GM19463 (cell line): Measurements from ENCODE around the gene PLD5.
"Not testable (repeated sequence)": the region's sequence is repeated elsewhere in the genome, so short reads cannot be mapped to it uniquely, and the experiment has no call there.

Source experiments
- ATAC-seq: cut with Tn5 transposase; IDR thresholded peaks from one replicate; pipeline ENCODE4 v1.9.1; 2021; ENCODE audit warnings: mild to moderate bottlenecking, moderate library complexity; ENCODE audit not compliant: unreplicated experiment

PLD5 gene

DNA sequence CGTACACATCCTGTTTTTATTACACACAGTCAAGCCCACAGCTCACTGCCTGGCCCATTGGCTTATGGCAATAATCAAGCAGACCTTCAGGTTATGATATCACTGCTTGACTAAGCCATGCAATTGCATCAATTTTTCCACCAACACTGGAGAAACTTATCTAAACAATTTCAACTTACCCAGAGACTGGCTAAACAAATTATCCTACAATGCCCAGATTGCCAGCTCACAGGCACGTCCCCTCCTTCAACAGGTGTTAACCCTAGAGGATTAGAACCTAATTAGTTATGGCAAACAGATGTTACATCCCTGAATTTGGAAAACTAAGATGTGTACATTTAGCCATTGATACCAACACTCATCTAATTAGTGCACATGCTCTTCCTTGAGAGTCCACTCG lies 310.0 kb downstream of the PLD5 start:
- not testable (repeated sequence) for ATAC-seq

GRCh38 chr1:242212961-242213360 lies 311.5 kb downstream of the PLD5 start:
- ATAC-seq, result not testable (repeated sequence)

- no peak for ATAC-seq
Observed at GRCh38 chr1:242212401-242212800, 312.1 kb downstream of the PLD5 start.

- ATAC-seq, result no peak
Observed at GRCh38 chr1:242211254-242212022, 313.1 kb downstream of the PLD5 start.

DNA sequence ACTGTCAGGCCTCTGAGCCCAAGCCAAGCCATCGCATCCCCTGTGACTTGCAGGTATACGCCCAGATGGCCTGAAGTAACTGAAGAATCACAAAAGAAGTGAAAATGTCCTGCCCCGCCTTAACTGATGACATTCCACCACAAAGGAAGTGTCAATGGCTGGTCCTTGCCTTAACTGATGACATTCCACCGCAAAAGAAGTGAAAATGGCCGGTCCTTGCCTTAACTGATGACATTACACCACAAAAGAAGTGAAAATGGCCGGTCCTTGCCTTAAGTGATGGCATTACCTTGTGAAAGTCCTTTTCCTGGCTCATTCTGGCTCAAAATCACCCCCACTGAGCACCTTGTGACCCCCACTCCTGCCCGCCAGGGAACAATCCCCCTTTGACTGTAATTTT lies 314.2 kb downstream of the PLD5 start:
- ATAC-seq, result not testable (repeated sequence)

DNA sequence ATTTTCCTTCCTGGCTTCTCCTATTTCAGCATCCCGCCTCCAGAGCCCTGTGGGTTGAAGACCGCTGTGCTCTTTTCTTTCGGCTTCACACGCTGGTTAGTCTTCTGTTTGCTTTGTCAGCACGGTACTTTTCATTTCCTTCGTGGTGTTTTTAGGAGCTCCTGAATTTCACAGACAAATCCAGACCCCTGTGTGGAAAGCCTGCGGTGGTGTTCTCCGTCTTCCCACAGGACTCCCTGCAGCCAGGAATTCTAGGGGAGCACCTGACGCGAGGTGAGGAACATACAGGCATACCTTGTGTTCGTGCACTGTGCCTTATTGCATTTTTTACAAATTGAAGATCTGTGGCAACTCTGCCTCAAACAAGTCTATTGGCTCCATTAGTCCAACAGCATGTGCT lies 315.4 kb downstream of the PLD5 start:
- no peak for ATAC-seq

DNA sequence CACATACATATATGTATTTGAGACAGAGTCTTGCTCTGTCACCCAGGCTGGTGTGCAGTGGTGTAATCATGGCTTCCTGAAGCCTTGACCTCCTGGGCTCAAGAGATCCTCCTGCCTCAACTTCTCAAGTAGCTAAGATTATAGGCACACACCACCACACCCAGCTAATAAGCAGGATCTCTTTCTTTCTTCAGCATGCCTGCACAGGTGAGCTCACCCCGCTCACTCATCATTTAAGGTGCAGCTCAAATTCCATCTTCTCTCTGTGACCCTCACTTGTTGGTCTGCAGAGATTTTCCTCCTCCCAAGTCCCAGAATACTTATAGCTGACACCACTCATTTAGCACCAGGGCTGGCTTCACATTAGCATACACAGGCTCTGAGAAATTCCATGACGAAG lies 316.5 kb downstream of the PLD5 start:
- ATAC-seq, result no peak

- no peak for ATAC-seq
Observed at GRCh38 chr1:242206994-242207393, 317.5 kb downstream of the PLD5 start.

GRCh38 chr1:242205622-242206489 lies 318.6 kb downstream of the PLD5 start:
- no peak for ATAC-seq

DNA sequence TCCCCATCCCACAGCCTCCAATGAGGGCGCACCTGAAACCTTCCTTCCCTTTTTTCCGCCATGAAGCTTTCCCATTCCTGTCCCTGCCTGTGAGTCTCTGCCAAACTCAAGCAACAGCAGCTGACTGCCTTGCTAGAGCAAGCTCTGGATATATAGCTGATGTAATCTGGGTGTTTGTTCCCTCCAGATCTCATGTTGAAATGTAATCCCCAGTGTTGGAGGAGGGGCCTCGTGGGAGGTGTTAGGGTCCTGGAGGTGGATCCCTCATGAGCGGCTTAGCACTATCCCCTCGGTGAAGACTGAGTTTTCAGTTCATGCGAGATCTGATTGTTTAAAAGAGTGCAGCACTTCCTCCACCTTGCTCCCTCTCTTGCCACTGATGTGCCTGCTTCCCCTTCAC lies 321.2 kb downstream of the PLD5 start:
- ATAC-seq, result no peak

- no peak for ATAC-seq
Observed at GRCh38 chr1:242201090-242201489, 323.4 kb downstream of the PLD5 start.

DNA sequence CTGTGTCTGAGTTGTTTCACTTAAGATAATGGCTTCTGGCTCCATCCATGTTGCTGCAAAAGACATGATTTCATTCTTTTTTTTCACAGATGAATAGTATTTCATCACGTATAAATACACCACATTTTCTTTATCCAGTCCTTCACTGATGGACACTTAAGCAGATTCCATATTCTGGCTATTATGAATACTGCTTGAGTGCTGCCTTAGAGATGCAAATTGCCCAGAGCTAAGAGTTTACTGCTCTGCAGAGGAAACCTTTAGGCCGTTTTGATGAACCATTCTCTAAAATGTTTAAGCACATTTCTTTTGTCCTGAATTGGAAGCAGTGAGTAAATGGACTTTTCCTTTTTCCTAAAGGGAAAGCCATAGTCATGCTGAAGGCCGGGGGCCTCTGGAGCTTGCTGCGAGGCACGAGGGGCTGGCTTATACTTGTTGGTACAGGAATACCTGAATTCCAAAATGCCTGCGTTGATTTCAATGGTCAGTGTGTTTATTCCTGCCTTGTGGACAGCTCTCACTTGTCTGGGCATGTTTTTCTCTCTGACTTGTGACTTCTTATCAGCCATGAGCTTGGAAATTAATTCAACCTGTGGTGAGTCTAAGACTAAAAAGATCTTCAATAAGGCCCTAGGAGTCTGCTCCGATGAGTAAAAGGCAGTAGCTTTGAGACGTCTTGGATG lies 324.6 kb downstream of the PLD5 start:
- no peak for ATAC-seq

GRCh38 chr1:242197907-242198820 lies 326.3 kb downstream of the PLD5 start:
- ATAC-seq, result no peak

DNA sequence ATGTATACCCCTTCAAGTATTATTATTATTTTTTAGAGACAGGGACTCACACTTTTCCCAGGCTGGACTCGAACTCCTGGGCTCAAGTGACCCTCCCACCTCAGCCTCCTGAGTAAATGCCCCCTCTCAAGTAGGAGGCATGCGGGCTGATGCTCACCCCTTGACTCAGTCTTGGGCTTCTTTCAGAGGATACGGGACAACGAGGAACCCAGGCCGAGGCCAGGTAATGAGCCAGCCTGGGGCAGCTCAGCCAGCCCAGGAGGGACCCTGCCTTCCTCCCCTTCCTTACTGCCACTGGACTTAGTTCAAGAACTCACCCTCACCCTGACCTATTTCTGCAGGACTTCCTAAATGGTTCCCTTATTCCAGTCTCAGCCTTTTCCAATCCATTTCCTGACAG lies 327.6 kb downstream of the PLD5 start:
- no peak for ATAC-seq

DNA sequence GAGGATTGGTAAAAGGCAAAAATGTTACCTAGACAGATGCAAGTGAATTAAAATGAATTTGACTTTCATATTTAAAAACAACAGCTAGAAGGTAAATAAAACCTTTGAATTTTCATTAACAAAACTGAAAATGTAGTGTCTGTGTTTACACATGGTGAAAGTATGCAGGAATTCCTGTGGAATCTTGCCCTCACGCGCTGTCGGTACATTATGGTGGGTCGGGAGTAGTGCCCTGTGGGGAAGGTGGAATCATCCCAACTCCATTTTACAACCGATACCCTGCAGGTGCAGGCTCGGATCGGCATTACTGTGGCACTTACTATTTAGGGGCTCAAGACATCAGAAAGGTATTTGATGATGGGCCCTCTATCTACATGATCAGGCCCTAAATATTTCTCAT lies 328.4 kb downstream of the PLD5 start:
- no peak for ATAC-seq

GRCh38 chr1:242189591-242189990 lies 334.9 kb downstream of the PLD5 start:
- no peak for ATAC-seq

DNA sequence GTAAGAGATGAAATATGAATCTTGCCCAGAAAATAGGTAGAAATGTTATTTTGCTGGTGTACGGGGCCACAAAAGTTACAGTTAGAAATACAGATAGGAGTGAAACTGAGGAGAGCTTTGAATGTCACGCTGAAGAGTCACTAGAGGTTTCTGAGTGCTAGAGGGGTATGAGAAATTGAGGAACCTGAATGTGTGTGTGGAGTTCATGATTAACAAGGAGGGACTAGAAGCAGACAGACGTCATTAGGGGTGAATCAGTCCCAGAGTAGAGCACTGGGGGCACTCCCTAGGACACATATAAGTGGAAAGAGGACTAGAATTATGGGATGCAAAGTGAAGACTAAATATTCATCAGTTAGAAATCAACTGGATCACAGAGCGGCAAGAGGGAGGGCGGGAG lies 336.7 kb downstream of the PLD5 start:
- peak; percentile 92 for ATAC-seq

DNA sequence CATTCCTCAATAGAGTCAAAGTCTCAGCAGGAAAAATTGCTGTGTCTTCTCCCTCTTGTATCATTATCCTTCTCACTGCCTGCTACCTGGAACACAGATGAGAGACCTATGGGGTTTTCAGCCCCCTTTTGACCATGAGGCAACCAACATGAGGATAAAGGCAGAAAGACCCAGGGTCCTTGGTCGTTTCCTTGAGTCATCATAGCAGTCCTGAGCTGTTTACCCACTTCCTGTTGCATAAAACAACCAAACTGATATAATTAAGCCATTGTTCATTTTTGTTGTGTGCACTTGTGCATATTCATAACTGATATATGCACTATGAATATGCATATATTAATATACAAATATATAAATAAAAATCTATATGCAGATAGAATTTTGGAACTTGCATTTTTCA lies 337.3 kb downstream of the PLD5 start:
- peak; percentile 28 for ATAC-seq

GRCh38 chr1:242185731-242186130 lies 338.8 kb downstream of the PLD5 start:
- peak; percentile 41 for ATAC-seq

GRCh38 chr1:242184955-242185354 lies 339.5 kb downstream of the PLD5 start:
- ATAC-seq, result no peak
